Activated CD8-positive, alpha-beta T cell treated with anti-CD3 and anti-CD28 coated beads, Interleukin-2, amount 10 ng/mL, durations not matched to agents 7 days and 5 days (primary cell): Measurements from ENCODE around the gene VSTM2L. TPM values are rescaled to one million over a fixed set of nuclear protein-coding genes. Genes with fewer than 3 reads are reported as not detected.

Experiments used
- ATAC-seq: fragments of 150-1000 bp; cut with Tn5 transposase; one replicate; pipeline ENCODE4 v1.10.0; 2021; ENCODE audit warnings: moderate library complexity
- CTCF ChIA-PET: fragments of 350-600 bp; sonication (Branson Sonifier 250); formaldehyde crosslinking; loops from one replicate; lab custom pipeline; 2021; ENCODE audit warnings: antibody characterized with exemption; lab: Charles Lee
- POLR2A ChIA-PET: fragments of 350-600 bp; sonication (Branson Sonifier 250); formaldehyde crosslinking; loops from one replicate; lab custom pipeline; 2021; ENCODE audit warnings: antibody characterized with exemption; lab: Charles Lee
- DNase-seq: peaks from one replicate; pipeline ENCODE4 v3.0.0-alpha.2; 2020
- H3K27ac Mint-ChIP-seq: one replicate; pipeline ENCODE4 v1.8.0; 2021; ENCODE audit warnings: mild to moderate bottlenecking, mixed read lengths
- H3K27me3 Mint-ChIP-seq: one replicate; pipeline ENCODE4 v1.8.0; 2021; ENCODE audit warnings: low read depth, mixed read lengths
- H3K36me3 Mint-ChIP-seq: one replicate; pipeline ENCODE4 v1.8.0; 2021; ENCODE audit warnings: low read depth, mixed read lengths
- H3K4me1 Mint-ChIP-seq: one replicate; pipeline ENCODE4 v1.8.0; 2021; ENCODE audit warnings: low read depth, mixed read lengths
- H3K4me3 Mint-ChIP-seq: one replicate; pipeline ENCODE4 v1.8.0; 2021; ENCODE audit warnings: mild to moderate bottlenecking, mixed read lengths
- H3K9me3 Mint-ChIP-seq: one replicate; pipeline ENCODE4 v1.8.0; 2022; ENCODE audit warnings: mixed read lengths; ENCODE audit not compliant: insufficient read depth
- total RNA-seq, 2 experiments: library from RNA; stranded (reverse); gene quantifications; one replicate each; pipeline ENCODE4 v1.2.3, GENCODE V29; 2021

Gene VSTM2L
- total RNA-seq, 2 experiments from 2014 or later, result 0.21 TPM; not detected in 1

GRCh38 chr20:37915800-37916570, 13.1 kb downstream of the VSTM2L start:
- Mint-ChIP-seq H3K9me3 (no peaks in the 10 kb centered on the region), H3K4me3 (no peak overlapping the region), H3K27ac (no peak overlapping the region), H3K27me3 (peaks cover 39% of the 10 kb centered on the region), H3K36me3 (no peaks in the 10 kb centered on the region), H3K4me1 (peaks cover 26% of the 10 kb centered on the region)
- no peak for ATAC-seq
- ChIA-PET CTCF (interaction anchor here (1.9 kb wide), 1 partner anchor 10 kb away, joined by 4 read pairs; no protein-coding TSS in a partner anchor), POLR2A (no interaction called here)
- DNase-seq, result no peak

- Mint-ChIP-seq H3K27me3 (peaks cover 36% of the 10 kb centered on the region), H3K4me1 (peaks cover 24% of the 10 kb centered on the region), H3K9me3 (no peaks in the 10 kb centered on the region), H3K4me3 (no peak overlapping the region), H3K27ac (no peak overlapping the region), H3K36me3 (no peaks in the 10 kb centered on the region)
- ChIA-PET CTCF (no interaction called here), POLR2A (no interaction called here)
- DNase-seq (peak; percentile 24), ATAC-seq (no peak)
These were observed 14.5 kb downstream of the VSTM2L start for GRCh38 chr20:37917461-37917860.

GRCh38 chr20:37918035-37918434, 15.1 kb downstream of the VSTM2L start:
- H3K4me1 Mint-ChIP-seq, result peaks cover 20% of the 10 kb centered on the region
- no peak for ATAC-seq
- no peaks in the 10 kb centered on the region for H3K9me3 Mint-ChIP-seq
- ChIA-PET CTCF (no interaction called here), POLR2A (no interaction called here)
- peaks cover 32% of the 10 kb centered on the region for H3K27me3 Mint-ChIP-seq
- no peak for DNase-seq
- H3K36me3 Mint-ChIP-seq, result no peaks in the 10 kb centered on the region
- H3K27ac Mint-ChIP-seq, result no peak overlapping the region
- no peak overlapping the region for H3K4me3 Mint-ChIP-seq

GRCh38 chr20:37919389-37920040, 16.6 kb downstream of the VSTM2L start:
- no peaks in the 10 kb centered on the region for H3K36me3 Mint-ChIP-seq
- peaks cover 15% of the 10 kb centered on the region for H3K4me1 Mint-ChIP-seq
- peaks cover 25% of the 10 kb centered on the region for H3K27me3 Mint-ChIP-seq
- no peak overlapping the region for H3K27ac Mint-ChIP-seq
- ATAC-seq (no peak), DNase-seq (no peak)
- ChIA-PET POLR2A (no interaction called here), CTCF (no interaction called here)
- no peaks in the 10 kb centered on the region for H3K9me3 Mint-ChIP-seq
- H3K4me3 Mint-ChIP-seq, result no peak overlapping the region

- H3K4me1 Mint-ChIP-seq, result peaks cover 10% of the 10 kb centered on the region
- CTCF ChIA-PET, result no interaction called here
- peaks cover 25% of the 10 kb centered on the region for H3K27me3 Mint-ChIP-seq
- ATAC-seq (no peak), DNase-seq (no peak)
- H3K9me3 Mint-ChIP-seq, result no peaks in the 10 kb centered on the region
- POLR2A ChIA-PET, result no interaction called here
- no peaks in the 10 kb centered on the region for H3K36me3 Mint-ChIP-seq
- H3K27ac Mint-ChIP-seq, result no peak overlapping the region
- no peak overlapping the region for H3K4me3 Mint-ChIP-seq
These were observed 17.3 kb downstream of the VSTM2L start for GRCh38 chr20:37920270-37920669.

- no peak for ATAC-seq
- DNase-seq, result no peak
- Mint-ChIP-seq H3K27me3 (peaks cover 23% of the 10 kb centered on the region), H3K4me3 (no peak overlapping the region), H3K36me3 (no peaks in the 10 kb centered on the region), H3K9me3 (no peaks in the 10 kb centered on the region), H3K27ac (no peak overlapping the region), H3K4me1 (peaks cover 9% of the 10 kb centered on the region)
- ChIA-PET POLR2A (no interaction called here), CTCF (no interaction called here)
These were observed 17.9 kb downstream of the VSTM2L start for GRCh38 chr20:37920679-37921322.

GRCh38 chr20:37921341-37921929, 18.5 kb downstream of the VSTM2L start:
- peaks cover 8% of the 10 kb centered on the region for H3K4me1 Mint-ChIP-seq
- H3K4me3 Mint-ChIP-seq, result no peak overlapping the region
- CTCF ChIA-PET, result no interaction called here
- POLR2A ChIA-PET, result no interaction called here
- no peaks in the 10 kb centered on the region for H3K9me3 Mint-ChIP-seq
- no peak for ATAC-seq
- no peaks in the 10 kb centered on the region for H3K36me3 Mint-ChIP-seq
- H3K27ac Mint-ChIP-seq, result no peak overlapping the region
- no peak for DNase-seq
- peaks cover 21% of the 10 kb centered on the region for H3K27me3 Mint-ChIP-seq

- no peak overlapping the region for H3K27ac Mint-ChIP-seq
- no peak for ATAC-seq
- H3K36me3 Mint-ChIP-seq, result no peaks in the 10 kb centered on the region
- ChIA-PET POLR2A (no interaction called here), CTCF (no interaction called here)
- H3K4me1 Mint-ChIP-seq, result peaks cover 8% of the 10 kb centered on the region
- no peak overlapping the region for H3K4me3 Mint-ChIP-seq
- no peak for DNase-seq
- H3K27me3 Mint-ChIP-seq, result peaks cover 18% of the 10 kb centered on the region
- H3K9me3 Mint-ChIP-seq, result no peaks in the 10 kb centered on the region
These were observed 19.1 kb downstream of the VSTM2L start for GRCh38 chr20:37922016-37922415.

GRCh38 chr20:37925265-37926165, 22.6 kb downstream of the VSTM2L start:
- no peak for DNase-seq
- no peak for ATAC-seq
- CTCF ChIA-PET, result no interaction called here
- POLR2A ChIA-PET, result no interaction called here
- peaks cover 1% of the 10 kb centered on the region for H3K4me1 Mint-ChIP-seq
- H3K27me3 Mint-ChIP-seq, result peaks cover 14% of the 10 kb centered on the region
- no peak overlapping the region for H3K4me3 Mint-ChIP-seq
- no peaks in the 10 kb centered on the region for H3K9me3 Mint-ChIP-seq
- no peaks in the 10 kb centered on the region for H3K36me3 Mint-ChIP-seq
- no peak overlapping the region for H3K27ac Mint-ChIP-seq

GRCh38 chr20:37926612-37927011, 23.7 kb downstream of the VSTM2L start:
- ATAC-seq, result no peak
- Mint-ChIP-seq H3K27me3 (peaks cover 12% of the 10 kb centered on the region), H3K4me1 (no peaks in the 10 kb centered on the region), H3K4me3 (no peak overlapping the region), H3K36me3 (no peaks in the 10 kb centered on the region), H3K9me3 (no peaks in the 10 kb centered on the region), H3K27ac (no peak overlapping the region)
- ChIA-PET CTCF (no interaction called here), POLR2A (no interaction called here)
- DNase-seq, result no peak

- ChIA-PET POLR2A (no interaction called here), CTCF (no interaction called here)
- H3K27ac Mint-ChIP-seq, result no peak overlapping the region
- H3K27me3 Mint-ChIP-seq, result peaks cover 13% of the 10 kb centered on the region
- no peaks in the 10 kb centered on the region for H3K36me3 Mint-ChIP-seq
- no peak for ATAC-seq
- no peak overlapping the region for H3K4me3 Mint-ChIP-seq
- H3K4me1 Mint-ChIP-seq, result no peaks in the 10 kb centered on the region
- DNase-seq, result no peak
- no peaks in the 10 kb centered on the region for H3K9me3 Mint-ChIP-seq
These were observed 24.6 kb downstream of the VSTM2L start for GRCh38 chr20:37927410-37928095.
